Heart left ventricle (tissue), 16 donors: Measurements from ENCODE around the gene OVOL2. TPM values are rescaled to one million over a fixed set of nuclear protein-coding genes. Genes with fewer than 3 reads are reported as not detected.

Source experiments
- ATAC-seq, 4 donors: fragments of 200-7000 bp; cut with Tn5 transposase; one replicate each; pipeline ENCODE4 v1.9.1; 2020 to 2022; ENCODE audit warnings: moderate library complexity in 4 of 4, mild to moderate bottlenecking in 3 of 4, moderate number of reproducible peaks in 1 of 4
- DNase-seq, 5 donors: peaks; one replicate each; pipeline ENCODE4 v3.0.0-alpha.2; 2020
- H3K27ac ChIP-seq, 12 donors: fragments of 200-600 bp; sonication (generic) in 4 of 12; one replicate each; pipeline versions ENCODE4 v1.5.0 to v1.8.0; 2016 to 2022; ENCODE audit warnings: mild to moderate bottlenecking in 2 of 12
- H3K27me3 ChIP-seq, 9 donors: fragments of 200-600 bp; sonication (generic) in 2 of 9; one replicate each; pipeline versions ENCODE4 v1.5.1 to v1.8.0; 2016 to 2022; ENCODE audit warnings: mild to moderate bottlenecking in 3 of 9
- H3K36me3 ChIP-seq, 9 donors: fragments of 200-600 bp; sonication (generic) in 2 of 9; one replicate each; pipeline versions ENCODE4 v1.5.0 to v1.8.0; 2018 to 2022; ENCODE audit warnings: mild to moderate bottlenecking in 2 of 9
- H3K4me1 ChIP-seq, 12 donors: fragments of 200-600 bp; sonication (generic) in 4 of 12; one replicate each; pipeline versions ENCODE4 v1.5.0 to v1.8.0; 2016 to 2022; ENCODE audit warnings: mild to moderate bottlenecking in 3 of 12
- H3K4me3 ChIP-seq, 12 donors: fragments of 200-600 bp; sonication (generic) in 4 of 12; one replicate each; pipeline versions ENCODE4 v1.5.0 to v1.8.0; 2017 to 2022; ENCODE audit warnings: mild to moderate bottlenecking in 9 of 12, moderate library complexity in 4 of 12
- H3K9me3 ChIP-seq, 12 donors: fragments of 200-600 bp; sonication (generic) in 4 of 12; one replicate each; pipeline versions ENCODE4 v1.5.0 to v1.8.0; 2016 to 2022; ENCODE audit warnings: mild to moderate bottlenecking in 1 of 12
- CTCF ChIP-seq, 12 donors: fragments of 200-600 bp; sonication (generic) in 4 of 12; IDR thresholded peaks; one replicate each; pipeline versions ENCODE4 v1.5.0 to v1.8.0; 2018 to 2022; ENCODE audit warnings: antibody characterized with exemption in 12 of 12, mild to moderate bottlenecking in 5 of 12
- POLR2A ChIP-seq, 2 donors: fragments of 450-650 bp; IDR thresholded peaks; one replicate each; pipeline ENCODE4 v1.6.1; 2017; ENCODE audit warnings: antibody characterized with exemption in 2 of 2, mild to moderate bottlenecking in 2 of 2, moderate library complexity in 2 of 2
- WGBS, 4 donors: extraction: QIAGEN DNeasy Blood & Tissue Kit in 2 of 4; methylation state at CpG; one replicate each; pipeline versions ENCODE4 v1.1.5 to v1.1.7; 2013 to 2018; 5-methylcytosine and 5-hydroxymethylcytosine counted together
- intact Hi-C, 10 donors: fragments of 100-400 bp; cut with DNase I; formaldehyde crosslinking; loops; one replicate each; pipeline versions ENCODE4 v1.11.1 to v1.14.2; 2022
- polyA plus RNA-seq, 2 donors: library from polyadenylated mRNA; stranded (reverse); fragments of 200-250 nt; gene quantifications; one replicate each; pipeline ENCODE4 v1.2.3, GENCODE V29; 2013
- total RNA-seq, 9 donors: library from RNA; depleted of rRNA in 2 of 9; stranded (reverse); fragments of >200 nt in 2 of 9; fragmentation: NEBNext Ultra II Directional in 3 of 9; extraction: Animal tissue kit (Norgen Biotek cat#: 25700) in 3 of 9; gene quantifications; one replicate each; pipeline versions ENCODE4 v1.1.0 to v1.2.4, GENCODE V29; 2016 to 2023
- donor health status: ischemic (EF 13 %, LVEDD 7.1; RV severe dilation, severe dysfunction).
- donor health status: healthy with polysubstance abuse.
- donor health status: DM: no; HTN: yes; CAD: no.
- donor health status: DM: no; HTN: no; CAD: no.
- donor health status: ischemic (EF 25% LVEDD 6.9; RV normal size, moderate dysfunction).
- donor health status: ischemic (EF 25% LVEDD 5.7; RV mildly dilated, moderate dysfunction).
- donor health status: healthy.
- donor health status: DM: yes; HTN: yes; CAD: no.
- donor health status: ischemic (EF 35%, LVEDD 5.7; RV mildly dilated, moderate dysfunction).
- donor health status: nonischemic (EF 11% LVEDD 7.7; RV severe dilation, severe dysfunction).
- donor health status: DM: yes; HTN: yes; CAD: no.
- donor health status: PGD.
- donor health status: ischemic (EF 29% LVEDD 5.4; RV normal size, mild dysfunction).
- donor health status: nonischemic (EF 23%, LVEDD 6.1; RV moderate dilation, normal function).

Gene OVOL2
- total and polyA plus RNA-seq, 11 donors = not detected

- Histone ChIP-seq H3K4me1 (no peaks in the 10 kb centered on the region), H3K9me3 (no peaks in the 10 kb centered on the region), H3K36me3 (no peaks in the 10 kb centered on the region), H3K27ac (no peak overlapping the region), H3K4me3 (no peak overlapping the region), H3K27me3 (peaks cover 0 to 37% (median 3%) of the 10 kb centered on the region in 9 donors)
- intact Hi-C loops = no loop called here
- ATAC-seq (no peak), DNase-seq (no peak)
- TF ChIP-seq POLR2A (IDR thresholded peaks at IDR 0.05) (no peak), CTCF (IDR thresholded peaks at IDR 0.05) (no peak)
- 51 to 64% (median 60%) methylated on average over 5 of the region's 5 CpGs for WGBS, 4 donors
Measured at GRCh38 chr20:18094191-18094590, 36.5 kb upstream of the OVOL2 start.

GRCh38 chr20:18093388-18093787 is 35.7 kb upstream of the OVOL2 start:
- DNase-seq (no peak), ATAC-seq (no peak)
- Histone ChIP-seq H3K27ac (no peak overlapping the region), H3K4me3 (no peak overlapping the region), H3K4me1 (no peaks in the 10 kb centered on the region), H3K27me3 (peaks cover 0 to 37% (median 3%) of the 10 kb centered on the region in 9 donors), H3K36me3 (no peaks in the 10 kb centered on the region), H3K9me3 (no peaks in the 10 kb centered on the region)
- intact Hi-C loops = no loop called here
- TF ChIP-seq POLR2A (IDR thresholded peaks at IDR 0.05) = no peak
- TF ChIP-seq CTCF (IDR thresholded peaks at IDR 0.05) = no peak
- 71 to 82% (median 75%) methylated on average over 10 of the region's 10 CpGs for WGBS, 4 donors

- Histone ChIP-seq H3K27me3 (peaks cover 0 to 37% (median 3%) of the 10 kb centered on the region in 9 donors), H3K4me1 (no peaks in the 10 kb centered on the region), H3K27ac (no peak overlapping the region), H3K36me3 (no peaks in the 10 kb centered on the region), H3K4me3 (no peak overlapping the region), H3K9me3 (no peaks in the 10 kb centered on the region)
- TF ChIP-seq POLR2A (IDR thresholded peaks at IDR 0.05) = no peak
- TF ChIP-seq CTCF (IDR thresholded peaks at IDR 0.05) = no peak
- ATAC-seq (no peak), DNase-seq (no peak)
- WGBS, 4 donors = 73 to 88% (median 76%) methylated on average over 8 of the region's 8 CpGs
- intact Hi-C loops = no loop called here
Measured at GRCh38 chr20:18092890-18093289, 35.2 kb upstream of the OVOL2 start.

- Histone ChIP-seq H3K4me3 (no peak overlapping the region), H3K9me3 (no peaks in the 10 kb centered on the region), H3K4me1 (no peaks in the 10 kb centered on the region), H3K27ac (no peak overlapping the region), H3K27me3 (peaks cover 0 to 37% (median 3%) of the 10 kb centered on the region in 9 donors), H3K36me3 (no peaks in the 10 kb centered on the region)
- intact Hi-C loops = no loop called here
- DNase-seq = no peak
- ATAC-seq = no peak
- TF ChIP-seq CTCF (IDR thresholded peaks at IDR 0.05) = no peak
- no peak for TF ChIP-seq POLR2A (IDR thresholded peaks at IDR 0.05)
- 44 to 63% (median 45%) methylated on average over 7 of the region's 7 CpGs for WGBS, 4 donors
Measured at GRCh38 chr20:18091623-18092022, 33.9 kb upstream of the OVOL2 start.
